Heart right ventricle (tissue), 16 donors: Measurements from ENCODE around the gene SYT10. TPM values are rescaled to one million over a fixed set of nuclear protein-coding genes. Genes with fewer than 3 reads are reported as not detected.

Source experiments
- ATAC-seq, 8 donors: fragments of 200-7000 bp; cut with Tn5 transposase; one replicate each; pipeline ENCODE4 v1.9.1; 2020; ENCODE audit warnings: mild to moderate bottlenecking in 8 of 8, moderate library complexity in 8 of 8, moderate number of reproducible peaks in 1 of 8
- DNase-seq, 2 donors: peaks; one replicate each; pipeline ENCODE4 v3.0.0-alpha.2; 2020
- H3K27ac ChIP-seq, 10 donors: fragments of 200-600 bp; sonication (generic) in 2 of 10; one replicate each; pipeline versions ENCODE4 v1.5.0 to v1.8.0; 2020 to 2022; ENCODE audit warnings: mild to moderate bottlenecking in 3 of 10
- H3K27me3 ChIP-seq, 7 donors: fragments of 200-600 bp; one replicate each; pipeline ENCODE4 v1.8.0; 2021 to 2022; ENCODE audit warnings: mild to moderate bottlenecking in 2 of 7
- H3K36me3 ChIP-seq, 9 donors: fragments of 200-600 bp; sonication (generic) in 1 of 9; one replicate each; pipeline versions ENCODE4 v1.5.0 to v1.8.0; 2020 to 2022; ENCODE audit warnings: mild to moderate bottlenecking in 2 of 9
- H3K4me1 ChIP-seq, 9 donors: fragments of 200-600 bp; sonication (generic) in 1 of 9; one replicate each; pipeline versions ENCODE4 v1.5.0 to v1.8.0; 2020 to 2022; ENCODE audit warnings: mild to moderate bottlenecking in 4 of 9
- H3K4me3 ChIP-seq, 10 donors: fragments of 200-600 bp; sonication (generic) in 2 of 10; one replicate each; pipeline versions ENCODE4 v1.5.0 to v1.8.0; 2020 to 2022; ENCODE audit warnings: mild to moderate bottlenecking in 7 of 10, moderate library complexity in 2 of 10
- H3K9me3 ChIP-seq, 11 donors: fragments of 200-600 bp in 10 of 11; sonication (generic) in 2 of 11; one replicate each; pipeline versions ENCODE4 v1.5.0 to v1.8.0; 2013 to 2022; ENCODE audit warnings: mild to moderate bottlenecking in 2 of 11, control low read depth in 1 of 11, moderate library complexity in 1 of 11
- CTCF ChIP-seq, 9 donors: fragments of 200-600 bp; sonication (generic) in 2 of 9; IDR thresholded peaks; one replicate each; pipeline versions ENCODE4 v1.5.0 to v1.8.0; 2021 to 2022; ENCODE audit warnings: antibody characterized with exemption in 9 of 9, mild to moderate bottlenecking in 5 of 9, moderate library complexity in 1 of 9
- WGBS, 2 donors: extraction: QIAGEN DNeasy Blood & Tissue Kit; methylation state at CpG; one replicate each; pipeline ENCODE4 v1.1.7; 2013; ENCODE audit warnings: inconsistent platforms in 1 of 2; 5-methylcytosine and 5-hydroxymethylcytosine counted together
- intact Hi-C, 10 donors: fragments of 100-400 bp; cut with DNase I; formaldehyde crosslinking; loops; one replicate each; pipeline versions ENCODE4 v1.11.1 to v1.14.2; 2022
- polyA plus RNA-seq, 2 donors: library from polyadenylated mRNA; stranded (reverse); fragments of 200-250 nt; gene quantifications; one replicate each; pipeline ENCODE4 v1.2.3, GENCODE V29; 2013
- total RNA-seq, 10 donors: library from RNA; stranded (reverse); fragmentation: NEBNext Ultra II Directional in 3 of 10; extraction: Animal tissue kit (Norgen Biotek cat#: 25700) in 3 of 10; gene quantifications; one replicate each; pipeline versions ENCODE4 v1.2.1 to v1.2.4, GENCODE V29; 2021 to 2023
- donor health status: Arrhythmogenic right ventricular cardiomyopathy.
- donor health status: ischemic (EF 13 %, LVEDD 7.1; RV severe dilation, severe dysfunction).
- donor health status: healthy with polysubstance abuse.
- donor health status: DM: no; HTN: yes; CAD: no.
- donor health status: DM: no; HTN: no; CAD: no.
- donor health status: ischemic (EF 25% LVEDD 6.9; RV normal size, moderate dysfunction).
- donor health status: ischemic (EF 25% LVEDD 5.7; RV mildly dilated, moderate dysfunction).
- donor health status: healthy.
- donor health status: DM: yes; HTN: yes; CAD: no.
- donor health status: Ischemic cardiomyopathy.
- donor health status: ischemic (EF 35%, LVEDD 5.7; RV mildly dilated, moderate dysfunction).
- donor health status: nonischemic (EF 11% LVEDD 7.7; RV severe dilation, severe dysfunction).
- donor health status: DM: yes; HTN: yes; CAD: no.
- donor health status: PGD.
- donor health status: ischemic (EF 29% LVEDD 5.4; RV normal size, mild dysfunction).
- donor health status: nonischemic (EF 23%, LVEDD 6.1; RV moderate dilation, normal function).

Gene SYT10
- total and polyA plus RNA-seq, 12 donors: not detected

- H3K4me1 ChIP-seq: no peaks in the 10 kb centered on the region
- no peaks in the 10 kb centered on the region for H3K27me3 ChIP-seq
- ATAC-seq (no peak), DNase-seq (no peak)
- no peak overlapping the region for H3K4me3 ChIP-seq
- peaks cover 0 to 11% (median 0%) of the 10 kb centered on the region in 11 donors for H3K9me3 ChIP-seq
- TF ChIP-seq CTCF (IDR thresholded peaks at IDR 0.05): no peak
- WGBS, 2 donors: 60 to 79% methylated on average over 1 of the region's 1 CpG
- H3K27ac ChIP-seq: no peak overlapping the region
- intact Hi-C loops: no loop called here
- no peaks in the 10 kb centered on the region for H3K36me3 ChIP-seq
Measured at GRCh38 chr12:33480366-33480765, 40.7 kb upstream of the SYT10 start.

- TF ChIP-seq CTCF (IDR thresholded peaks at IDR 0.05): no peak
- intact Hi-C loops: no loop called here
Measured at GRCh38 chr12:33476058-33476457, 36.4 kb upstream of the SYT10 start.

GRCh38 chr12:33472299-33472698 lies 32.7 kb upstream of the SYT10 start:
- intact Hi-C loops: no loop called here

More at GRCh38 chr12:33476058-33476457, 36.4 kb upstream of the SYT10 start:
- H3K9me3 ChIP-seq: peaks cover 0 to 23% (median 2%) of the 10 kb centered on the region in 11 donors
- no peaks in the 10 kb centered on the region for H3K4me1 ChIP-seq
- WGBS, 2 donors: 50 to 75% methylated on average over 1 of the region's 1 CpG
- H3K27ac ChIP-seq: no peak overlapping the region
- ATAC-seq (no peak), DNase-seq (no peak)
- no peaks in the 10 kb centered on the region for H3K27me3 ChIP-seq
- H3K4me3 ChIP-seq: no peak overlapping the region
- no peaks in the 10 kb centered on the region for H3K36me3 ChIP-seq

GRCh38 chr12:33455096-33455495 lies 15.5 kb upstream of the SYT10 start:
- ATAC-seq (no peak), DNase-seq (no peak)
- Histone ChIP-seq H3K36me3 (no peaks in the 10 kb centered on the region), H3K27ac (no peak overlapping the region), H3K9me3 (peaks cover 0 to 6% (median 0%) of the 10 kb centered on the region in 11 donors), H3K27me3 (peaks cover 0 to 3% (median 0%) of the 10 kb centered on the region in 7 donors), H3K4me3 (no peak overlapping the region), H3K4me1 (no peaks in the 10 kb centered on the region)
- WGBS, 2 donors: 96 to 100% methylated on average over 1 of the region's 1 CpG
- intact Hi-C loops: no loop called here
- TF ChIP-seq CTCF (IDR thresholded peaks at IDR 0.05): no peak

More at GRCh38 chr12:33472299-33472698, 32.7 kb upstream of the SYT10 start:
- ATAC-seq: no peak
- peaks cover 0 to 27% (median 2%) of the 10 kb centered on the region in 11 donors for H3K9me3 ChIP-seq
- 70 to 83% methylated on average over 1 of the region's 1 CpG for WGBS, 2 donors
- no peak for DNase-seq
- no peaks in the 10 kb centered on the region for H3K4me1 ChIP-seq
- H3K4me3 ChIP-seq: no peak overlapping the region
- H3K27ac ChIP-seq: no peak overlapping the region
- no peak for TF ChIP-seq CTCF (IDR thresholded peaks at IDR 0.05)
- no peaks in the 10 kb centered on the region for H3K36me3 ChIP-seq
- no peaks in the 10 kb centered on the region for H3K27me3 ChIP-seq
